Measurements from ENCODE around the gene NLRC5.
"Not testable (repeated sequence)": the region's sequence is repeated elsewhere in the genome, so short reads cannot be mapped to it uniquely, and the experiment has no call there.

Gene NLRC5

GRCh38 chr16:57107321-57107922 lies 118.1 kb downstream of the NLRC5 start:
- H3K4me3 ChIP-seq (ENCODE audit: low read depth, low read length): no peak overlapping the region
- TF ChIP-seq MYC (IDR thresholded peaks at IDR 0.05; ENCODE audit: low read depth, low read length): no peak
- no peak for DNase-seq (ENCODE audit: low read depth)

- no peak for DNase-seq (ENCODE audit: low read depth)
- H3K4me3 ChIP-seq (ENCODE audit: low read depth, low read length): no peak overlapping the region
- TF ChIP-seq MYC (IDR thresholded peaks at IDR 0.05; ENCODE audit: low read depth, low read length): no peak
- TF ChIP-seq POLR2A (IDR thresholded peaks at IDR 0.05; ENCODE audit: extremely low read depth, insufficient read length): no peak
- TF ChIP-seq CTCF (IDR thresholded peaks at IDR 0.05; ENCODE audit: low read depth, low read length): no peak
- TF ChIP-seq MAX (IDR thresholded peaks at IDR 0.05; ENCODE audit: low read depth, low read length): no peak
These were observed 119.1 kb downstream of the NLRC5 start for GRCh38 chr16:57108432-57108831.

GRCh38 chr16:57109259-57110105 lies 120.1 kb downstream of the NLRC5 start:
- DNase-seq (ENCODE audit: low read depth); H3K4me3 ChIP-seq (ENCODE audit: low read depth, low read length): not testable (repeated sequence)

- DNase-seq (ENCODE audit: low read depth): no peak
- TF ChIP-seq POLR2A (IDR thresholded peaks at IDR 0.05; ENCODE audit: extremely low read depth, insufficient read length): no peak
- no peak for TF ChIP-seq CTCF (IDR thresholded peaks at IDR 0.05; ENCODE audit: low read depth, low read length)
- no peak for TF ChIP-seq MAX (IDR thresholded peaks at IDR 0.05; ENCODE audit: low read depth, low read length)
- no peak for TF ChIP-seq MYC (IDR thresholded peaks at IDR 0.05; ENCODE audit: low read depth, low read length)
- H3K4me3 ChIP-seq (ENCODE audit: low read depth, low read length): no peak overlapping the region
These were observed 121.6 kb downstream of the NLRC5 start for GRCh38 chr16:57110937-57111336.

GRCh38 chr16:57111420-57111819 lies 122.1 kb downstream of the NLRC5 start:
- no peak for DNase-seq (ENCODE audit: low read depth)
- H3K4me3 ChIP-seq (ENCODE audit: low read depth, low read length): no peak overlapping the region
- TF ChIP-seq MAX (IDR thresholded peaks at IDR 0.05; ENCODE audit: low read depth, low read length) (no peak), POLR2A (IDR thresholded peaks at IDR 0.05; ENCODE audit: extremely low read depth, insufficient read length) (no peak), MYC (IDR thresholded peaks at IDR 0.05; ENCODE audit: low read depth, low read length) (no peak), CTCF (IDR thresholded peaks at IDR 0.05; ENCODE audit: low read depth, low read length) (no peak)

GRCh38 chr16:57112403-57113041 lies 123.2 kb downstream of the NLRC5 start:
- no peak for DNase-seq (ENCODE audit: low read depth)
- no peak for TF ChIP-seq CTCF (IDR thresholded peaks at IDR 0.05; ENCODE audit: low read depth, low read length)
- no peak for TF ChIP-seq MYC (IDR thresholded peaks at IDR 0.05; ENCODE audit: low read depth, low read length)
- no peak for TF ChIP-seq POLR2A (IDR thresholded peaks at IDR 0.05; ENCODE audit: extremely low read depth, insufficient read length)
- TF ChIP-seq MAX (IDR thresholded peaks at IDR 0.05; ENCODE audit: low read depth, low read length): no peak
- no peak overlapping the region for H3K4me3 ChIP-seq (ENCODE audit: low read depth, low read length)

All from NB4 (cell line).